Spinal cord (tissue), 10 donors: ENCODE measurements around the gene GSTA4. TPM values are rescaled to one million over a fixed set of nuclear protein-coding genes. Genes with fewer than 3 reads are reported as not detected.
"Not testable (repeated sequence)": the region's sequence is repeated elsewhere in the genome, so short reads cannot be mapped to it uniquely, and the experiment has no call there.

ENCODE experiments used
- DNase-seq, 6 donors: peaks; one replicate each; pipeline versions ENCODE4 v3.0.0 to v3.0.0-alpha.2; 2013 to 2015; ENCODE audit warnings: low spot score in 6 of 6, low read depth in 4 of 6
- H3K27ac ChIP-seq: one replicate; pipeline ENCODE4 v1.5.1; 2013; ENCODE audit warnings: low read depth, low read length, control low read depth
- H3K27me3 ChIP-seq: one replicate; pipeline ENCODE4 v1.6.1; 2013; ENCODE audit warnings: low read length; ENCODE audit not compliant: control insufficient read depth, insufficient read depth
- H3K36me3 ChIP-seq: one replicate; pipeline ENCODE4 v1.6.1; 2013; ENCODE audit warnings: low read length; ENCODE audit not compliant: control insufficient read depth, insufficient read depth
- H3K4me1 ChIP-seq: one replicate; pipeline ENCODE4 v1.6.1; 2013; ENCODE audit warnings: low read length; ENCODE audit not compliant: control insufficient read depth, insufficient read depth
- H3K4me3 ChIP-seq: one replicate; pipeline ENCODE4 v1.5.1; 2013; ENCODE audit warnings: low read depth, low read length, control low read depth
- H3K9me3 ChIP-seq: one replicate; pipeline ENCODE4 v1.6.1; 2013; ENCODE audit warnings: low read length; ENCODE audit not compliant: control insufficient read depth, insufficient read depth
- WGBS: methylation state at CpG from one replicate; pipeline ENCODE4 v1.1.5; 2013; ENCODE audit warnings: missing lambda C conversion rate; ENCODE audit not compliant: insufficient coverage; 5-methylcytosine and 5-hydroxymethylcytosine counted together
- long read RNA-seq, 4 donors: transcript quantifications; one replicate each; lab custom pipeline, GENCODE V29; 2026
- polyA plus RNA-seq, 2 donors: library from polyadenylated mRNA; unstranded; fragments of 120-200 nt; gene quantifications; one replicate each; pipeline ENCODE4 v1.2.1, GENCODE V29; 2013; ENCODE audit not compliant: insufficient read length in 2 of 2
- total RNA-seq, 2 donors: library from RNA; depleted of rRNA in 1 of 2; stranded (reverse); fragments of 120-200 nt in 1 of 2; fragments of >200 nt in 1 of 2; gene quantifications; one replicate each; pipeline versions ENCODE4 v1.2.3 to v1.2.4, GENCODE V29; 2013 to 2014
- donor health status: healthy.

Gene GSTA4, protein sequence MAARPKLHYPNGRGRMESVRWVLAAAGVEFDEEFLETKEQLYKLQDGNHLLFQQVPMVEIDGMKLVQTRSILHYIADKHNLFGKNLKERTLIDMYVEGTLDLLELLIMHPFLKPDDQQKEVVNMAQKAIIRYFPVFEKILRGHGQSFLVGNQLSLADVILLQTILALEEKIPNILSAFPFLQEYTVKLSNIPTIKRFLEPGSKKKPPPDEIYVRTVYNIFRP
- total RNA-seq (100 to 1,000 TPM in 1 of 2 donors, 10 to 100 TPM in 1; 98.8 to 112 TPM), polyA plus RNA-seq (100 to 1,000 TPM; 135 to 177 TPM)
- long read RNA-seq, donor 1, transcript GSTA4-203 (7 exons, 1,334 nt) = major isoform, 47 of 94 reads
- long read RNA-seq, donor 1, partial matches to known transcripts = 42 of 94 reads
- long read RNA-seq, donor 1, other reads (novel, unspliced or antisense) = 5 of 94 reads
- long read RNA-seq, donor 2, transcript GSTA4-203 (7 exons, 1,334 nt) = major isoform, 15 of 27 reads
- long read RNA-seq, donor 2, partial matches to known transcripts = 10 of 27 reads
- long read RNA-seq, donor 2, other reads (novel, unspliced or antisense) = 0 of 27 reads
- long read RNA-seq, donor 3, transcript GSTA4-203 (7 exons, 1,334 nt) = major isoform, 27 of 37 reads
- long read RNA-seq, donor 3, partial matches to known transcripts = 9 of 37 reads
- long read RNA-seq, donor 3, other reads (novel, unspliced or antisense) = 0 of 37 reads
- long read RNA-seq, donor 4, transcript GSTA4-203 (7 exons, 1,334 nt) = major isoform, 56 of 118 reads
- long read RNA-seq, donor 4, partial matches to known transcripts = 60 of 118 reads
- long read RNA-seq, donor 4, other reads (novel, unspliced or antisense) = 0 of 118 reads

DNA sequence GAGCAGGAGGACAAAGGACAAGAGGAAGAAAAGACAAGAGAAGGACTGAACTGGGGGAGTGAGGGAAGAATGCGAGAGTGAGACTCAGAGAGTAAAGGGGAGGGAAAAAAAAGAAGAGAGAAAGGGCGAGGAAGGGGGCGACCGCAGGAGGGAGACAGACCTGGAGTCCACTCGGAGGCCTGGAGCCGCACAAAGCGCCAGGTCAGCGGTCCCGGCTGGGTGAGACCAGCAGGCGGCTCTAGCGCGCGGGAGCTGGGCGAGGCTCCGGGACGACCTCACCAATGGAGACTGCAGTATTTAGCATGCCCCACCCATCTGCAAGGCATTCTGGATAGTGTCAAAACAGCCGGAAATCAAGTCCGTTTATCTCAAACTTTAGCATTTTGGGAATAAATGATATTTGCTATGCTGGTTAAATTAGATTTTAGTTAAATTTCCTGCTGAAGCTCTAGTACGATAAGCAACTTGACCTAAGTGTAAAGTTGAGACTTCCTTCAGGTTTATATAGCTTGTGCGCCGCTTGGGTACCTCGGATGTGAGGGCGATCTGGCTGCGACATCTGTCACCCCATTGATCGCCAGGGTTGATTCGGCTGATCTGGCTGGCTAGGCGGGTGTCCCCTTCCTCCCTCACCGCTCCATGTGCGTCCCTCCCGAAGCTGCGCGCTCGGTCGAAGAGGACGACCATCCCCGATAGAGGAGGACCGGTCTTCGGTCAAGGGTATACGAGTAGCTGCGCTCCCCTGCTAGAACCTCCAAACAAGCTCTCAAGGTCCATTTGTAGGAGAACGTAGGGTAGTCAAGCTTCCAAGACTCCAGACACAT lies at the start of gene GSTA4:
GSTA4 (minus strand) TSS at position 196 of the 824 bp plus-strand sequence. CDS start 1,041 bp downstream, outside the sequence.
- peak; percentile 92 to 99 (median 96) for DNase-seq
- H3K9me3 ChIP-seq, H3K27me3 ChIP-seq, H3K36me3 ChIP-seq, H3K4me1 ChIP-seq: not testable (repeated sequence)
- WGBS = 0% methylated on average over 18 of the region's 41 CpGs
- Histone ChIP-seq H3K27ac (peak within 1 kb of the TSS; percentile 96), H3K4me3 (peak within 1 kb of the TSS; percentile 77)

DNA sequence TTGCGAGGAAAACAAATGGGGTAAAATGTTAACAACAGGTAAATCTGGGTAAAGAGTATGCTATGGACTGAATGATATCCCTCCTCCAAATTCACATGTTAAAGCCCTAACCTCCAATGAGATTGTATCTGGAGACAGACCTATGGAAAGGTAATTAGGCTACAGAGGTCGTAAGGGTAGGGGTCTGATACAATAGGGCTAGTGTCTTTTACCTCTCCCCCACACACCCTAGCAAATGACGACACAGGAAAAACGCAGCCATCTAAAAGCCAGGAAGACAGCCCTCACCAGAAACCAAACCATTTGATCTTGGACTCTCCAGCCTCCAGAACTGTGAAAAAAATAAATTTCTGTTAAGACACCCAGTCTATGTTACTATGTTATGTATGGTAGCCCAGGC lies 49.5 kb upstream of the GSTA4 start:
- WGBS = no CpG with 5 or more reads among the region's 4 CpGs
- Histone ChIP-seq H3K36me3 (peaks cover 11% of the 10 kb centered on the region), H3K27me3 (no peaks in the 10 kb centered on the region), H3K4me3 (no peak overlapping the region), H3K4me1 (peaks cover 4% of the 10 kb centered on the region), H3K9me3 (no peaks in the 10 kb centered on the region), H3K27ac (no peak overlapping the region)
- no peak for DNase-seq

DNA sequence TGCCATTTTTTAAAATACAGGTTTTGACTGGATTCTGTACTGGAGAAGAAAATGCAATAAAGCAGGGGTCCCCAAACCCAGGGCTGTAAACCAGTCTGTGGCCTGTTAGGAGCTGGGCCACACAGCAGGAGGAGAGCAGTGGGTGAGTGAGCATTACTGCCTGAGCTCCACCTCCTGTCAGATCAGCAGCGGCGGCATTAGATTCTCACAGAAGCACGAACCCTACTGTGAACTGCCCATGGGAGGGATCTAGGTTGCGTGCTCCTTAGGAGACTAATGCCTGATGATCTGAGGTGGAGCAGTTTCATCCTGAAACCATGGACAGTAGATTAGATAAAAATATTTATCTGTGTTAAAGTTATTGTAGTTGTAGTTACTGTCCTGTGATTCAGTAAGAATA lies 49.0 kb upstream of the GSTA4 start:
- WGBS = 41% methylated on average over 4 of the region's 4 CpGs
- DNase-seq = no peak
- Histone ChIP-seq H3K4me3 (no peak overlapping the region), H3K27me3 (no peaks in the 10 kb centered on the region), H3K9me3 (no peaks in the 10 kb centered on the region), H3K4me1 (peaks cover 4% of the 10 kb centered on the region), H3K36me3 (peaks cover 11% of the 10 kb centered on the region), H3K27ac (no peak overlapping the region)

DNA sequence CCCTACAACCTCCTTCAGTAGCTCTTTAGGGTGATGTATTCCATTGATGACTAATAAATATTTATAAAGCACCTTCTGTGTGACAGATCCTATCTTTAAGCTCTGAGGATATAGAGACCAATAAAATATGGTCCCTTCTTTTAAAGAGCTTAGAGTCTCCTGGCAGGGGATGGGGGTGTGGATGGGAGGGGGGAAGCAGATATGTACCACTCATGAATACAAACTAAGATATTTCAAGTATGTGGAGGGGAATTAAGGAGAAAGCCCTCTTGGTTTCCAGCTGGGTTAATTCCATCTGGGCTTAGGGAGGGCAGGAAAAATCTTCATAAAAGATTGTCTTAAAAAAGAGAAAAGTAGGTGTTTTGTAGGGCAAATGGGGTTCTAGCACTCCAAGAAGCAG lies 48.5 kb upstream of the GSTA4 start:
- no peak for DNase-seq
- Histone ChIP-seq H3K27ac (no peak overlapping the region), H3K27me3 (no peaks in the 10 kb centered on the region), H3K4me1 (peaks cover 4% of the 10 kb centered on the region), H3K4me3 (no peak overlapping the region), H3K9me3 (no peaks in the 10 kb centered on the region), H3K36me3 (peaks cover 11% of the 10 kb centered on the region)

DNA sequence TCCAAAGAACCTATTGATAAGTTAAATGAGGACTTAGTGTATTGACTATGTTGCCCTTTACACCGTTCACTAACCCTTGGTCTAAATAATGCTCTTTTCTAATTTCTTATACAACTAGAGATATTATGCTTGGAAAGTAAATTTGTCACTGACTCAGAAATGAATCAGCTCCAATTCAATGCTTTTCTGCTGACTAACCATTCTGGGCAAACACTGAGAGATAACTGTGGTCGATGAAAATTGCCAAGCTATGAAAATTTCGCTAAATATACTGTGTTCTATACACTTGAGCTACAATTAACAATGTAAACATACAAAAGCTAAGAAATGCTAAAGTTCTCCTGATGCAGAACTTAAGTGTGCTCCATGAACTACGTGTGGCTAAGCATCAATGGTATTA lies 47.0 kb upstream of the GSTA4 start:
- no peaks in the 10 kb centered on the region for H3K9me3 ChIP-seq
- no peak overlapping the region for H3K4me3 ChIP-seq
- WGBS = no CpG with 5 or more reads among the region's 4 CpGs
- H3K4me1 ChIP-seq = peaks cover 4% of the 10 kb centered on the region
- no peak for DNase-seq
- H3K27ac ChIP-seq = no peak overlapping the region
- H3K36me3 ChIP-seq = peaks cover 11% of the 10 kb centered on the region
- H3K27me3 ChIP-seq = no peaks in the 10 kb centered on the region

DNA sequence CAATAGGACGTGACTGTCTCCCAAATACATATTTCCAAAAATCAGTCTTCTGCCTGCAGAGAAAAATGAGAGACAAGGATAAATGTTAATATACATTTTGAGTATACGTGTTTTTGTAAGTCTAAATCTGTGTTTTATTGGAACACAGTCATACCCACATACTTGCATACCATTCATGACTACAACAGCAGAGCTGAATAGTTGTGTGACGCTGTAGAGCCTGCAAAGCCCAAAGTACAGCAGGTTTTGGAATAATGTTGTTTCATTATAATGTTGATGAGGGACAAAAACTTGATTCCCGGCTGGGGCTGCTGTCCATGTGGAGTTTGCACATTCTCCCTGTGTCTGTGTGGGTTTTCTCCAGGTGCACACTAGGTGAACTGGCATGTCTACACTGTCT lies 46.3 kb upstream of the GSTA4 start:
- H3K27ac ChIP-seq = no peak overlapping the region
- H3K4me3 ChIP-seq = no peak overlapping the region
- 91% methylated on average over 1 of the region's 4 CpGs for WGBS
- no peaks in the 10 kb centered on the region for H3K9me3 ChIP-seq
- peaks cover 4% of the 10 kb centered on the region for H3K4me1 ChIP-seq
- H3K27me3 ChIP-seq = no peaks in the 10 kb centered on the region
- peaks cover 11% of the 10 kb centered on the region for H3K36me3 ChIP-seq
- DNase-seq = no peak

DNA sequence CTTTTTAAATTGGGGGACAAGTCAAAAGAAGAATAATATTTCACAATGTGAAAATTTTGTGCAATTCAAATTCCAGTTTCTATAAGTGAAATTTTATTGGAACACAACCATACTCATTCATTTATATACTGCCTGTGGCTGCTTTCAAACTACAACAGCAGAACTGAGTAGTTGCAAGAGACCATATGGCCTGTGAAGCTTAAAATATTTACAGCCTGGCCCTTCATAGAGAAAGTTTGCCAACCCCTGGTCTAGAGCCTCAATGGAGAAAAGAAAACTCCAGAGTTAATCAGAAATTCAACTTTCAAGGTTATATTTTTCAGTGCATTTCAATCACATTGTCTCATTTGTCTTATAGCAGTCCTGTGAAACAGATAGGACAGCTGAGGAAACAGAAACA lies 43.5 kb upstream of the GSTA4 start:
- Histone ChIP-seq H3K4me1 (no peaks in the 10 kb centered on the region), H3K9me3 (no peaks in the 10 kb centered on the region), H3K27me3 (no peaks in the 10 kb centered on the region), H3K36me3 (peaks cover 25% of the 10 kb centered on the region), H3K4me3 (no peak overlapping the region), H3K27ac (no peak overlapping the region)
- DNase-seq = peak in 1 of 6 donors; percentile 74

DNA sequence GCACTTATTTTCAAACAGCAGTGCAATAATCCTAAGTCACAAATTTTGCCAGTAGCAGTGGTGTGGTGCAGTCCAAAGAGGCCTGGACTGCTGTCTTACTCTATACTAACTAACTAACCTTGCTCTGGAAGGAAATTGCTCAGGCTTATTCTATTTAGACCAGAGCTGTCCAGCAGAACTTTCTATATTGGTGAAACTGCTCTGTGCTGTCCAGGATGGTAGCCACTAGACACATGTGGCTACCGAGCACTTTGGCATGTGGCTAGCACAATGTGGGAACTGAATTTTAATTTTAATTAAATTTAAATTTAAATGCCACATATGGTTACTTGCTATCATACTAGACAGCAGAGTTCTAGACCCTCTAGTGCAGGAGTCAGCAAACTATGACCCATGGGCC lies 43.1 kb upstream of the GSTA4 start:
- Histone ChIP-seq H3K4me1 (no peaks in the 10 kb centered on the region), H3K4me3 (no peak overlapping the region)

DNA sequence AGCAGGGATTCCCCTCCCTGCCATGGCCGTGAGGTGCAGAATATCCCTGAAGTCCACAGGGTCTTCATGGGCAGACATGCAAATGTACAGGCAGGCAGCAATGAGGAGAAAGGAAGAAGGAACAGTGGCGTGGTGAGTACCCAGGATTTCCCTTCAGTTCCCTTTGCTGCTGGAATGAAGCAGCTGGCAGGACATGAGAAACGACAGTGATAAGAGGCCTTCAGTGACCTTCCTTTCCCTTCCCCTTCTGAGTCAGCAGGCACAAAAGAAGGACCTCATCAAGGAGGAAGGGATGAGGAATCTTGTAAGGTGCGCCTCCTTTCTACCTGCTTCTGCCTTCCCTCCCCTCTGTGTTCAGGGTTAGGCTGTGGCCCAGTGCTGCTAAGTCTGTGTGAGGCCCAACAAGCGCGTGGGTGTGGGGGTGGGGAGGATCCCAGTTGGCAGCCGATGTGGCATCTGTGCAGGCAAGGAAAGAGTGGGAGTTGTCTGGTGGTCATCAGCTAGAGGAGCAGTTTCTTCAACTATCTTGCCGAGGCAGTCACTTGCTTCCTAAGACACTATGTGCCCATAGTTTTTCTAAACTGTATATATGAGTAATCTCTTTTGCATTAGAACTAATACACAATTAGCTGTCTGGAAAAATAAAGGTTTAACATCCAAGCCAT lies 40.6 kb upstream of the GSTA4 start:
- DNase-seq = no peak
- Histone ChIP-seq H3K36me3 (peaks cover 25% of the 10 kb centered on the region), H3K4me1 (no peaks in the 10 kb centered on the region), H3K27ac (no peak overlapping the region), H3K27me3 (no peaks in the 10 kb centered on the region), H3K9me3 (no peaks in the 10 kb centered on the region), H3K4me3 (no peak overlapping the region)
- WGBS = 94% methylated on average over 5 of the region's 8 CpGs

More for the DNA sequence above, 43.1 kb upstream of the GSTA4 start:
- peaks cover 25% of the 10 kb centered on the region for H3K36me3 ChIP-seq
- H3K27me3 ChIP-seq = no peaks in the 10 kb centered on the region
- WGBS = no CpG with 5 or more reads among the region's 1 CpG
- H3K9me3 ChIP-seq = no peaks in the 10 kb centered on the region
- DNase-seq = peak in 1 of 6 donors; percentile 30
- H3K27ac ChIP-seq = no peak overlapping the region
